Measurements from ENCODE around the gene SUB1.
A peak's percentile ranks its signal among the peaks of the same experiment; 100 is the strongest.
"Not testable (repeated sequence)": the region's sequence is repeated elsewhere in the genome, so short reads cannot be mapped to it uniquely, and the experiment has no call there.

SUB1 gene

DNA sequence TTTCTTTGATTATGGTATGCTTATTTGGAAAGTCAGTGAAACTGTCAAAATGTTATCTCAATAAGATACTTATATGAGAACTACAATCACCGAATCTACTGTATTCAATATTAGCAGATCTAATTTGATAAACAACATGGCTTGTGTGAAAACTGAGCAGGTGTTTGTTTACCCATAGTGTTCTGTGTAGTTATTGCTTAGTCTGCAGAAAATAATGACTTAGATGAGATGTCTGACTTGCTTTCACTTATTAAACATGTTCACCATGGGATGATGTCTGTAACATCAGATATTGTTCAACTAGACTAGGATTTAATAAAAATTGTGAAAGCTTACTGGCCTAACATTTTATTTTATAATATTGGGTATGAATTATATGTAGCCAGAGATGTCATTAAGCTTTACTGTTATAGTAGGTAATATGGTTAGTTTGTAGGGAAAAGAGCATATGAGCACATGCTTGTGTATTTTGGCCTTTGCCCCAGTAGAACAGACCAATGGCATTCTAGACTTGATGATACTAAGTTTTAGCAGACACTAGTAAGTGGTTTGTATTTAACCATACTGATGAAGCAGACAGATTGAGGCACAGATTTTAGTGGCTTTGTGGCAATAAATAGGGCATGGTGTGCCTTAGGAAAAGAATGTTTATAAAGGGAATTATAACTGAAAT is 16.4 kb downstream of the SUB1 start:
- no peak for DNase-seq

DNA sequence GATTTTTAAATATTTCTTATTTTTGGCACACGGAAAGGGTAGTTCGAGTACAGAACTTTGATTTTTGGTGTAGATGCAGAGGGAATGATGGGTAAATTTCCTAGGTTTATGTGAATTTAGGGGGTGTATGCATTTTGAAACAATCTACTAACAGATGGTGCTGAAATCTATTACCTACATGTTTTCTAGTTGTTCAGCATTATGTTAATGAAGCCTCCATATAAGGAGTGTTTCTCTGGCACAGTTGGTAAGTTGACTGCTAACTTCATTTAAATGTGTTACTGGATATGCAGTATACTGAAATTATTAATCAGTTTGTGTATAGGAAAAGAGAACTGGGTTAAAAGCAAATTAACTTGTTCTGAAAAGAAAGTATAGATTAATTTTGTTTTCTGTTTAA is 17.5 kb downstream of the SUB1 start:
- no peak for DNase-seq

DNA sequence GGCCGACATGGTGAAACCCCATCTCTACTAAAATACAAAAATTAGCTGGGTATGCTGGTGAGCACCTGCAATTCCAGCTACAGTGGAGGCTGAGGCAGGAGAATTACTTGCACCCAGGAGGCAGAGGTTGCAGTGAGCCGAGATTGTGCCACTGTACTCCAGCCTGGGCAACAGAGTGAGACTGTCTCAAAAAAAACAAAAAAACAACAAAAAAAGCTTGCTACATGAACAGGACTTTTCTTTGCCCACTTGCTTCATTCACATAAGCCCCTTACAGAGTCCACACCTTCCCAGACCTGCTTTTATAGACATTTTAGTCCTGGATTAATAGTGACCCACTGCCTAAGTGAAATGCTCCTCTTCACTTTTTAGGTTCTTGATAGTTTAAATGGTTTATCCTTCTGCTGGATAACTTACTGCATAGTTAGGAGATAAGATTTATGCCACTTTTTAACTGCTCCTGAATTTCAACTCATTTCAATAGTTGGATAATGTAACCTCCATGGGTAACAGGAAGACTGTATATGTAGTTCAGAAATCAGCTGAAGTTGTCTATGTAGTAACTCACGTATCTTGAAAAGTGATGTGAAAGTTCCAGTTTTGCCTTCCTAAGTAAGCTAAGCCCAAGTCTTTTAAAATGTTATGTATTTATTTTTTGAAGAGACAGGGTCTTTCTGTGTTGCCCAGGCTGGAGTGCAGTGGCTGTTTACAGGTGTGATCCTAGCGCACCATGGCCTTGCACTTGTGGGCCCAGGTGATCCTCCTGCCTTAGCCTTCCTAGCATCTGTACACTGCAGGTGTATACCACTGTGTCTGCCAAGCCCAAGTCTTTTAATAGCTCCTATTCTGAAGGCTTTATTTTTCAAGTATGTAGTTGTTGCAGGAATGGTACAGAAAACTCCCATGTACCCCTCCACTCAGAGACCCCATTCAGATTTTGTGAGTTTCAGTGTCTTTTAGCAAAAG is 19.7 kb downstream of the SUB1 start:
- DNase-seq, result no peak

DNA sequence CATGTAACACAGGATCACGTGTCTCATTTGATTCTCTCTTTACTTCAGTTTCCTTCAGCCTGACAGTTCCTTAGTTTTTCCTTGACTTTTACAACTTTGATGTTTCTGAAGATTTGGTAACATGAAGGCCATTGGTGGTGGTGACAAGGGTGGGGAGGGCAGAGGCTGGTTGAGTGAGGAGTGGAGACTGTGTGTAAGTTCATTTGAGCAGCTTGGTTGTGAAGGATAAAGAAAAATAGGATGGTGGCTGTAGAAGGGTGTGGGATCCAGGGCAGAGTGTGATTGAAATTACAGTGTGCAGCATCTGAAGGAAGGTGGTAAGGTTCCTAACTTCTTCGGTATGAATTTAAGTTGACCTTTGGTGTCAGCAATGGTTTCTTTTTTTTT is 20.4 kb downstream of the SUB1 start:
- DNase-seq, result no peak

DNA sequence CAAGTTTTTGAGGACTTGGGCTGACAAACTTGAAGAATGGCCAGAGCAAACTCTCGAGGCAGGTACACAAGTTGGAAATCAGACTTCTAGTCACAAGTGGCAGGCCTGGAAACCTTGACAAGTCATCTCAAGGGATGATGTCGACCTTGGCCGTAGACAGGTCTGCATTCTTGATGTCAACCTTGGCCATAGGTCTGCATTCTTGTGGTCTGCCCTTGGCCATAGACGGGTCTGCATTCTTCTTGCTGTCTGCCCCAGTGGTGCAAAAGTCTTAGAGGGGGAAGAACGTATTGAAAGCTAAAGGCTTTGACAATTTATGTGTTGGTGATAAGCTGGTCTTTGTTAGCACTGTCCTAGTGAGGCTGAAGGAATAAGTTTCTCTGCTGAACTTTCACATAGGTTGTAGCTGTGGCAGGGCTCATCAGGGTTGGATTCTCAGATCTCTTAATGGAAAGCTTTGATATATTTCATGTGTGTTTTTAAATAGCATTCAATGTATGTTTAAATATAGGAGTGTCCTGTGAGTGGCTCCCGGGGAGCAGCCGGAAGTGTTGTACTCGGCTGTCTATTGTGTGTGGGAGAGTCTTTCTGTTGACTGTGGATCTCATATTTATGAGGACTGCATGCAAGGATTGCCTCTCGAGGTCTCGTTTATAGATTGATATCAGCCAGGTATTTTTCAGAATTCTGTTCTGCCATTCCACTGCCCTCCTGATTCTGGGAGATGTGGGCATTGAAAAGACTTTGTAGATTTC is 27.0 kb downstream of the SUB1 start:
- DNase-seq, result no peak

DNA sequence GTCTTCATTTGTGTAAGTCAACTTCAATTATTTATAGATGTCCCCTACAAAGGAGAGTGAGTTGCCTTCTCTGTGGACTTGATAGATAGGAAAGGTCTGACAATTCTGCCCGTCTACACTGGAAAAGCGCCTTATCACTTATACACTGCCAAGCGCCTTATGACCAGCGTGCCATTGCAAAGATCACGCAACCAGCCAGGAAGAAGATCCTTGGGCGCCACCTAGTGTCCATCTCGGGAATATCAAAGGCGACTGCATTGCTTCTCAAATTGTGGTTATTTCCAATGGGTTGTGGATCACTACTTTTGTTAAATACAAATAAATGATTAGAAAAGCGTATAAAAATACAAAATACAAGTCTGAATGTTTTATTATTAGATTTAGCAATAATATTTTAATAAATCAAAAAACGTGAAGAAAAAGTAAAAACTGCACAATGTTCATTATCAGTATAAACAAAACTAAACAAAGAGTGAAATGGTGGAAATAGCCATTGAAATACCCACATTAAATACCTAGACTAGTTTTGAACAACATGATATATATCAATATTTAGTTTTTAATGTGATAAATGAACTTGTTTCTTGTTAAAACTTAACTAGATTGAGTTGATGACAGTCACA is 27.8 kb downstream of the SUB1 start:
- DNase-seq, result peak; percentile 82

DNA sequence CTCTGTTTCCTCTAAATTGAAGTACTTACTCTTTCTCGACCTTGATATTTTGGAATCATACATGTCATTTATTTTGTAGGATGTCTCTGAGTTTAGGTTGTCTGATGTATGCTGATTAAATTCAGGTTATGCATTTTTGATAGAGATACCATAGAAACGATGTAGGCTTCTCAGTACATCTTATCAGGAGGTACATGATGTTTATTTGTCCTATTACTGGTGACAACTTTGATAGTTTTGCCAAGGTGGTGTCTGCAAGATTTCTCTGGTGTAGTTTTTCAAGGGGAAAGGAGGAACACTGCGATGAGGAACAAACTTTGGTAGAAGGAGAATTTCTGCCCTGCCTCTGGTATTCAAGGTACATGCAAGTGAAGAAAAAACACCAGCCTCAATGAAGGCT is 29.9 kb downstream of the SUB1 start:
- no peak for DNase-seq

DNA sequence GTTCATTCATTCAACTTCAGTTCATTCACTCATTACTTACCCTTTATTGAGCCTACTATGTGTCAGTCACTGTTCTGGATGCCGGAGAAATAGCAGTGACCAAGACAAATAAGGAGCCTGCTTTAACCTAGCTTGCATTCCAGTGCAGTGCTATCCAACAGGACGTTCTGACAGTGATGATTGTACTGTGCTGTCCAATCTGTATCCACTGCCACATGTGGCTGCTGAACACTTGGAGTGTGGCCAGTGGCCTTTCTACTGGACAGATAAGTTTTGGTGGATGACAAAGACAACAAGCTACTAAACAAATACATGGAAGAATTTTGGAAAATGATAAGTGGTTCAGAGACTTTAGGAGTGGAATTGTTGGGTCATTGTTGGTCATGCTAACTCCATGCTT is 33.6 kb downstream of the SUB1 start:
- DNase-seq, result no peak

DNA sequence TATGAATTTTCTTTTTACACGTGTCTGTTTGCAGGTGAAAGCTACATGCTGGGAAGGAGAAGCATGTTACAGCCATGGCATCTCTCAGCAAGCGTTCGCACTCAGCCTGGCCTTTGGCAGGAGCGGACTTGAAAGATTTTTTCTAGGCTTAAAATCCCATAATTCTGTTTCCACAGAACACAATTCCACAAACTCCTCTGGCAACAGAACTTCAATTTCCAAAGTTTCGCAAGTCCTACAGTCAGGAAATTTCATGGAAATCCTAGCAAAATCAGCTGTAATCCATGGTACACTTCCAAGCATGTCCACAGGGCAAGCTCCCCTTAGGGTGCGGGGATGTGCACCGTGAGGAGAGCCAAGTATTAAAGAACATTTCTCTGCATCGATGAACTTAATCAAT is 35.9 kb downstream of the SUB1 start:
- DNase-seq, result no peak

DNA sequence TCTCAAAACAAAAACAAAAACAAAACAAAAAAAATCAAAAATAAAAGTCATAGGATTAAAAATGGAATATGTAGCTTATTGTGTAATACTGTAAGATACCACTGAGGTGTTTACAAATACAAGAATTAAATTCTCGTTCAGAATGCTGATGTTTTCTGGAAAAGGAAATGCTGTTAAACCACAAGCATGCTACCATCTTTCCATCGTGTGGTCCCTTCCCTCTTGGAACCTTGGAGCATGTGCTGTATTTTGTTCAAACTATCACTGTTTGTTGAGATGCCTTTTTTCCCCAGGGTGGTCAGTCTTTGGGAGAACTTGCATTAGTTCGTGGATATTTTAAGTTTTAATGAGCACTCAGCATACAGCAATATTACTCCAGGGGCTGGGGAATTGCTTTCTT is 39.7 kb downstream of the SUB1 start:
- DNase-seq, result no peak

DNA sequence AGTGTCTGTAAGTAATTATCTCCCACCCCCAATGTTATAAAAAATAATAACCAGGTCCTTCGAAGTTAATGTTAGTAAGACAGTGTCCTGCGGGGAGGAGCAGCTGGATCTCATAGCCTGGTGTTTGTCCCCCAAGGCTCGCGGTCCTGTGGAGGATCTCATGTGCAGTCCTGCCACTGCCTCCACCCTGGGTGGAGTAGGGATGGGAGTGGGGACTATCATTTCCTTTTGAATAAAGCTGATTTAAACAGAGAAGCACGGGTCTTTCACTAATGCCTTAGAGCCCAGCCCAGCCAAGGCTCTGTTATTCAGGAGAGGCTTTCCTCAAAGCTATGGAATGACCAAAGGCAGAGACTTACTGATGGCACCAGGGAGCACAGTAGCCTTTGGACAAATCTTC is 40.2 kb downstream of the SUB1 start:
- DNase-seq, result no peak

DNA sequence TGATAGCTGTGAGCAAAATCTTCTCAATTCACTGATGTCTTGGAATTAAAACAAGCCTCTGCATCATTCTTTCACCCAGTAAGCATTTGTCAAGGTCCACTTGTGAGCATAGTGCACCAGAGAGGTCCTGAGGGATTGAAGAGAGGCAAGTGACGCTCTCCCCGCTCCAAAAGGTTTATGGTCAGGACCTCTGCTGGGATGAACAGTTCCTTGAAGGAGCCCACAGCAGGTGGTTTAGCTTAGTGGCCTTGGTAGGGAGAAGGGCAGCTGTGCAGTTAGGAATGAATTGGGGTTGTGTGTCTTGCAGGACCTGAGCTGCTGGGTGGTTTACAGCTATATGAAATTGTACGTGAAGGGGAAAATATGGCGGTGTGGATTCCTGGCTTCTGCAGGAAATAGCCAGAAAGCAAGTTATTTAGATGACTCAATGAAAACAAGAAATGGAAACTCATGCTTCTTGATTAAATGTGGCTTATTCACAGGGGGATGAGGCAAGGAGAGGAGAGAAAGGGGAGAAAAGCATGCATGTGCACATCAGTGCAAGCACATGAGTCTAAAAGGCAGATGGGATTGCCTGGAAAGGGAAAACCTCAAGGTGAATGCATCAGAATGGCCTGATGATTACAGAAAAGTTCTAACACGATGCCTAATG is 42.0 kb downstream of the SUB1 start:
- DNase-seq, result no peak

DNA sequence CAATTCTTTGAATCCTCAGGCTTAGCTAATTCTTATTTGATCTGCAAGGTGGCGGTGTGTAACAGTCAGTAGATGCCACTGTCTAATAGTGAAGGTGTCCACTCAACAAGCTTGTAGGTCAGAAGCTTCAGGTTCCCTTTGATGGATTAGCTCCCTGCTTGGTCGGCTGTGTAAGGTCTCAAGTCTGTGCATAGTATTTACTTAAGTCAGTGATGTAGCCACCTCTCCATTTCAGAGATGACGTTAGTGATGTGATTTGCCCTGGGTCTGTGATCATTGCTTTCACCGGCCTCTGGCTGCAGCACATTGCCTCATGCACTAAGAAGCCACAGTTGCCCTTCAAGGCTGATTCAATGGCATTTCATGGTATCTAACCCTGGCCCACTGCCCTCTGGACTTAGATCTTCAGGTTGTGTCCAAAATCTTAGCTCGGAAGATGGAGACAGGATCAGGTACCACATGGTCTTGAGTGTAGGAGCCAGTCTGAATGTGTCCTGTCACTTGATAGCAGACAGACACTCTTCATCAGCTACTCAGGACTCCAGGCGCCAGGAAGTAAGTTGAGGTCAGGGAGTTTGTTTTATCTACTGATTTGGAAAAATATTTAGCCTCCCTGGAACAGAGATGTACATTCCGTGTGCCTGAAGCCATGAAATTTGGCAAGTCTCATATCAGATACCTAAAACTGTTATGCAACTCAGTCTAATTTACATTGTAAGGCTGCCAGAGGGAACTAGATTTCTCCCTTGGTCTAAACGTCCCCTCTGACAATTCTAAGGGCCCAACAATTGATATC is 42.9 kb downstream of the SUB1 start:
- no peak for DNase-seq

DNA sequence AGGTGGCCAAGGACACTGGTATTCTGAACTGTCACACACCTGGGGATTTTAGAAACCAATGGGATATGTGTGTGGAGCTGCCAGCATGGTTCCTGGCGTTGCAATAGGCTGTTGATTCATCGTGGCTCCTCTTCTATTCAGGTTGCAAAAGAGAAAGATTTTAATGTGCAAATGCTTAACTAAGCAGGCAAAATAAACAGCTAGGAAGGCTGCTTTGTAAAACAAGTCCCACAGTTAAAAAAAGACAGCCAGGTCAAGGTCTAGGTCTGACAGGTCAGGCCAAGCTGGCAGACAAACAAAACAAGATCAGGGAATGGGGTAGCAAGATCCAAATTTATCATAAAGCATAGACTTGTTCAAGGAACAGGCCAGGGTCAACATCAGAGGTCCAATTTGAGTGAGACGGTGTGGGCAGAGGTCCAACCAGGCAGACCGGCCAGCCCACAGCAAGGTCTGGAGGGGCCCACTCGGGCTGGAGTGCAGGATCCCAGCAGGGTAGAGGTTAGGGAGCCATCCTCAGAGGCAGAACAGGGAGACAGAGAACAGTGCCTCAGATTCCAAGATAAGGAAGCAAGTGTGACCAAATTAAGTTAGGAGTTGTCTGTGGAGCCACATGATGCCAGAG is 45.6 kb downstream of the SUB1 start:
- no peak for DNase-seq

DNA sequence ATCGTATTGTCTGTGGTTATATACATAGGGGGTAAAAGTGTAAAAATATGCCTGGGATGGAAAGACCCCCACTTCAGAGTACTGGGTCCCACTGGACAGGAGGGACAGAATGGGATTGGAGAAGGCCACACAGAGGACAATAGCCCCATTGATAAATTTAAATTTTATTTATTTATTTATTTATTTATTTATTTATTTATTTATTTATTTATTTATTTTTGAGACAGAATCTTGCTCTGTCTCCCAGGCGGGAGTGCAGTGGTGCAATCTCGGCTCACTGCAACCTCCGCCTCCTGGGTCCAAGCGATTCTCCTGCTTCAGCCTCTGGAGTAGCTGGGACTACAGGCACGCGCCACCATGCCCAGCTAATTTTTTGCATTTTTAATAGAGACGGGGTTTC is 47.7 kb downstream of the SUB1 start:
- not testable (repeated sequence) for DNase-seq

DNA sequence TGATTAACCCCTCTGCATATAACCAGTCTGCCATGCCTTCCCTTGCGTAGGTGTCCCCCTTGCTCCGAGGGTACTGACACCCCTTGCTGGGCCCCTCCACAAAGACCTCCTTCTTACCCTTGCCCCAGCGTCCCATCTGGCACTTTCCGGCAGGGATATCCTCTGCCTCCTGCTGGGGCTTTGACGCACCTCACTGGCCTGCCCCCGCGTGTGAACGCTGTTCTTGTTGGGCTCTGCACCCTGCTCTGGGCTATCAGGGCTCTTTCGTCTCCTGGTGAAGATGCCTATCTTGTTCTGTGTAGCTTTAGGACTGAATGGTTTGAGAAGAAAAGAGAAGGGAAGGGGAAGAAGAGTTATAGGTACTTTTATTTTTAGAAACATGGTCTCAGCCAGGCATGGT is 53.0 kb downstream of the SUB1 start:
- no peak for DNase-seq

DNA sequence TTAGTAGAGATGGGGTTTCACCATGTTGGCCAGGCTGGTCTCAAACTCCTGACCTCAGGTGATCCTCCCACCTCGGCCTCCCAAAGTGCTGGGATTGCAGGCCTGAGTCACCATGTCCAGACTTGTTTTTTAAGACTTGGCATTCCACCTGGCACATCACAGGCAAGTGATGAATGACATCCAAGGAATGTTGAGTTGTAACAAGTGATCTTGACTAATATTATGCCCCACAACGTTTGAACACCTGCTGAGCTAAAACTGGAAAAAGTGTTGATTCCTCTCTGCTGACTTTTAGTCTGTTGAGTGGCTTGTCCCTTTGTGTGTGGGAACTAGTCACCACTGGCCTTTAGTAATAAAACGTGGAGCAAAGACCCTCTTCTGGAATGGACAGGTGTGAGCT is 54.6 kb downstream of the SUB1 start:
- DNase-seq, result no peak

DNA sequence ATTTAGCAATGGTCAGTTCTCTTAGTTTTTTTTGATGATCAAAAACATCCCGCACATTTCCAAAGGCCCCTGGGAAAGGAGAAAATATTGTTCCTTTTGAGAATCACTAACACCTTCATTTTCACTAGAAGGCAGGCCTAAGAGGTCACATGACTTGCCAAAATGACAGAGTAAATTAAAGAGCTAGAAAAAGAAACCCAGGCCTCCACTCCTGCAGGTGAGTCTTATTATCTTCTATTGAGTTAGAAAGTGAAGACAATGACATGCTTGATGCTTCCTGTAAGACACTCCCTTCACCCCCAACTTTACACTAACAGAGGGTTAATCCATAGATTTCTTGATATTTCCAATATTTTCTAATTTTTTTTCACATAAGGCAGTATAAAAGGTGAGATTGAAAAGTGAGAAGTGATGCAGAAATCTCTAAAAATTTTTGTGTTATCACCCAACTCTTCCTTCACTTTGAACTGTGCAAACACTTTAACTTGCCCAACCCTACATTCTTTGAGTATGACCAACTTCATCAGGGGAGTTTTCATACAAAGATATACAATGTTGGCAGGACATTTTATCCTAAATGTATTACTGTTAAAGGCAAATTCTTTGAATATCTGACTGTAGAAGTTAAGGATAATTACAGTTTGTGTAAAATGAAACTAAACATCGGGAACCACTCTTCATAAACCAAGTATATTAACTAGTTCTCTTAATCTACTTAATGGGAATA is 57.1 kb downstream of the SUB1 start:
- DNase-seq, result no peak

DNA sequence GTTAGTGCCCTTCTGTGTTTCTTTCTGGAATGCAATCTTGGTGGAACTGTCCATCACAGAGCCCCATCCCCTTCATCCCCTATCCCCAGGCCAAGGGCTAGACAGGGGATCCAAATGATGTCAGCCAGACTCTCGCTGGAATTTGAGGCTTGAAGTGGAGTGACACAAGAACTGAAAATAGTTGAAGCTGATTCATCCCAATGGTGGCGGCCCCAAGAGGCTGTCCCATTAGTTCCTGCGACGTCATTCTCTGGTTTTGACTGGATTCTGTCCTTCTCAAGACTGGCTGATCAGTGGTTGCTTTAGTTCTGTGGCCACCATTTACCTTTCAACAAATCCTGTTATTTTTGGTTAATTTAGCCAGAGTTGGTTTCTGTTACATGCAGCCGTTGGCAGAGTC is 59.9 kb downstream of the SUB1 start:
- DNase-seq, result peak; percentile 20

Measured in activated CD4-positive, alpha-beta T cell treated with anti-CD3 and anti-CD28 coated beads, Interleukin-2, amount 50 U/mL, for 16 hours (primary cell).